Right atrium auricular region (tissue), 2 donors: ENCODE data around the gene SMIM38. TPM values are rescaled to one million over a fixed set of nuclear protein-coding genes. Genes with fewer than 3 reads are reported as not detected.

Experiments used
- DNase-seq: peaks from one replicate; pipeline ENCODE4 v3.0.0-alpha.2; 2019; ENCODE audit warnings: low spot score
- H3K27ac ChIP-seq, 2 donors: fragments of 200-600 bp; sonication (generic); 1 replicate in 1 of 2; 2 replicates in 1 of 2; pipeline ENCODE4 v1.5.1; 2016 to 2019
- H3K27me3 ChIP-seq, 2 donors: fragments of 200-600 bp; sonication (generic); one replicate each; pipeline versions ENCODE4 v1.5.1 to v1.6.0; 2017 to 2019
- H3K36me3 ChIP-seq: fragments of 200-600 bp; sonication (generic); one replicate; pipeline ENCODE4 v1.5.1; 2016
- H3K4me1 ChIP-seq, 2 donors: fragments of 200-600 bp; sonication (generic); one replicate each; pipeline versions ENCODE4 v1.5.1 to v1.6.0; 2017 to 2019
- H3K4me3 ChIP-seq, 2 donors: fragments of 200-600 bp; sonication (generic); 1 replicate in 1 of 2; 2 replicates in 1 of 2; pipeline ENCODE4 v1.5.1; 2017 to 2019; ENCODE audit warnings: mild to moderate bottlenecking in 1 of 2, moderate library complexity in 1 of 2
- H3K9me3 ChIP-seq, 2 donors: fragments of 200-600 bp; sonication (generic); one replicate each; pipeline ENCODE4 v1.5.1; 2019
- CTCF ChIP-seq, 2 donors: fragments of 200-600 bp; sonication (generic); IDR thresholded peaks; one replicate each; pipeline ENCODE4 v1.5.1; 2019; ENCODE audit warnings: antibody characterized with exemption in 2 of 2
- total RNA-seq, 2 donors: library from RNA; depleted of rRNA; stranded (reverse); fragments of >200 nt; gene quantifications; one replicate each; pipeline ENCODE4 v1.1.0, GENCODE V29; 2016

Gene SMIM38
- total RNA-seq, 2 donors from 2014 or later: 0.35 TPM; not detected in 1

DNA sequence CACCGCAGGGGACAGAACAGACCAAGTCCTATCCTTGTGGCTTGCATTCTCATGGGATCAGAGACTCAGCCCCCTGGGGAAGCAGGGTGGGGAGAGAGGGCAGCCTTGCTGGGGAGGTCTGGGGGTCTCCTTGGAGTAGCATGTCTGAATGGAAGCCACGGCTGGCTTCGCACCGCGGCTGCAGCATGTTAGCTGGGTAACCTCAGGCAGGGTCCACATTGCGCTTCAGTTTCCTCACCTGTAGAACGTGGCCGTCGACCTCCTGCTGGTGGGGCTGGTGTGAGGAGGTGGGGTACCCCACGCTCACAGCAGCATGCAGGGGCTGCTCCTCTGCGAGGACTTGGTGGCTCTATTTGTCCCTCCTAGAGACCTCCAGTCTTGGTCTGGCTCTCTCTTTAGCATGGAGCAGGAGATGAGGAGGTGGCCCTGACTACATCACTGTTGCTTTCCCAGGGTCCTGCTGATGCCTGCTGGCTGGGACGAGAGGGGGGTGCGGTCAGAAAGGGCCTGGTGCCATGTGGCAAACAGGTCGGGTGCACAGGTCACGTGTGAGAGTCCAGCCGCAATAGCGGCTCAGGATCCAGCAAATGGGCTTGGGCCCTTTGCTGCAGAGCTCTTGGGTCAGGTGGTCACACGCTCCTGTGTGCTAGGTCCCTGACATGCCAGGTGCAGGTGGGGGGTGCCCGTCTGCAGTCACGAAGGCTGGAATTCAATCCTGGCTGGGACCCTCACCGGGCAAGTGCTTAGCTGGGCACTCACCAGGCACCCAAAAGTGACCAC lies 35.4 kb upstream of the SMIM38 start:
- TF ChIP-seq CTCF (IDR thresholded peaks at IDR 0.05): no peak
- Histone ChIP-seq H3K9me3 (peaks cover 0 to 4% of the 10 kb centered on the region in 2 donors), H3K27me3 (no peaks in the 10 kb centered on the region), H3K4me1 (peaks cover 0 to 36% of the 10 kb centered on the region in 2 donors), H3K4me3 (no peak overlapping the region), H3K36me3 (no peaks in the 10 kb centered on the region), H3K27ac (no peak overlapping the region)
- no peak for DNase-seq

DNA sequence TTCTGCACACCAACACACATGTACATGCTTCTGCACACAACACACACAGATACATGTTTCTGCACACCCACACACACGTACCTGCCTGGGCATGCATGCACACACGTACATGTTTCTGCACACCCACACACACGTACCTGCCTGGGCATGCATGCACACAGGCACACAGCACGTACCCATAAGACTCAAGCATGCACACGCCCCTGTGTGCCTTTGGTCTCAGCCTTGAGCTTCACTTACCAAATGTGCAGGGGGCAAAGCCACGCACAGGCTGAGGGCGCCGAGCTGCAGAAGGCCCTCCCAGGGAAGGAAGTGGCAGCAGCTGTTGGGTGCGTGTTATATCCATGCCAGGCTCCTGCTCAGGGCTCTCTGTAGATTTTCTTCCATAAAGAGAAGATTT lies 34.7 kb upstream of the SMIM38 start:
- no peak for TF ChIP-seq CTCF (IDR thresholded peaks at IDR 0.05)
- DNase-seq: no peak
- no peak overlapping the region for H3K4me3 ChIP-seq
- peaks cover 0 to 29% of the 10 kb centered on the region in 2 donors for H3K4me1 ChIP-seq
- H3K36me3 ChIP-seq: no peaks in the 10 kb centered on the region
- H3K27ac ChIP-seq: no peak overlapping the region
- H3K27me3 ChIP-seq: no peaks in the 10 kb centered on the region
- H3K9me3 ChIP-seq: peaks cover 0 to 4% of the 10 kb centered on the region in 2 donors

DNA sequence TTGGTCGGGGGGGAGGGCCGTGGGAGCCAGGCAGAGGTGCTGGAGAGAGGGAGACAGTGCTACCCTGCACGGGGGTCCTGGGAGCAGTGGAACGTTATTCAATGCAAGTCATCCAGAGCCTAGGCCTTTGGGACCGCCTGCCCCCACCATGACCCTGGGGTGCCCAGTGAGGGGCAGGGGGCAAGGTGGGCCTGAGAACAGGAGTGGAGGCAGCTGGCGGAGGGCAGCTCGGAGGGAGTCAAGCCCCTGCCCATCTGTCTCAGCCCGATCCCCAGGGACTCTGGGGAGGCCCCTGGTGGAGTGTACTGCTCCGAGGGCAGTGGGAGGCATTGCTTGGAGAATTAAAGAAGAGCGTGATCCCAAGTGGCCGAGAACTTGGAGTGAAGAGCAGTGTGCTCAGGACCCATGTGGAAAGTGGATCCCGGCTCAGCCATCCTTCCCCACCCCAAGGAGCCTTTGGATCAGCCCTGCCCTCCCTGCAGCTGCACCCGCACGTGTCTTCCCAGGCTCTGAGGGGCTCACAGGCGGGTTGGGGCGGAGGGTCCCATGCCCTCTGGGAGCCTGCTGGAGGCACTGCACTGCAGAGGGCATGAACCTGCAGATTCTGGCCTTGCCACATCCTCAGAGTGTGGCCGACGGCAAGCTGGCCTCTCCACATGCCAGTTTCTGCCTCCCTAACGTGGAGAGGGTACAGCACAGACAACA lies 34.0 kb upstream of the SMIM38 start:
- H3K27me3 ChIP-seq: no peaks in the 10 kb centered on the region
- no peaks in the 10 kb centered on the region for H3K36me3 ChIP-seq
- no peak for TF ChIP-seq CTCF (IDR thresholded peaks at IDR 0.05)
- peaks cover 0 to 4% of the 10 kb centered on the region in 2 donors for H3K9me3 ChIP-seq
- peaks cover 0 to 32% of the 10 kb centered on the region in 2 donors for H3K4me1 ChIP-seq
- peak overlapping the region in 1 of 2 donors; percentile 29 for H3K27ac ChIP-seq
- DNase-seq: no peak
- no peak overlapping the region for H3K4me3 ChIP-seq

DNA sequence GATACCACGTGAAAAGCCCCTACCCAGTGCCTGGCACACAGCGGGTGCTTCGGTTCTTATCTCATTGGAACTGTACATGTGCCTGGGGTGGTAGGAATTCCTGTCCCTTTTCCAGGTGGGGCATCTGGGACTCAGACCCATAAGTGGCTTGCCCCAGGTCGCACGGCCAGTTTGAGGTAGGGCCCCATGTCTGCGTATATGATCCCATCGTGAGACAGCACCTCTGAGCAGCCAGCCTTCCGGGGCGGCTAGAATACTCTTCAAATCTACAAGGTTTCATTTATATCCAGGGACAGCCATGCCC lies 33.5 kb upstream of the SMIM38 start:
- Histone ChIP-seq H3K27ac (peak overlapping the region; percentile 29 to 50), H3K4me1 (peaks cover 0 to 37% of the 10 kb centered on the region in 2 donors), H3K36me3 (no peaks in the 10 kb centered on the region), H3K9me3 (peaks cover 0 to 4% of the 10 kb centered on the region in 2 donors), H3K4me3 (no peak overlapping the region), H3K27me3 (no peaks in the 10 kb centered on the region)
- TF ChIP-seq CTCF (IDR thresholded peaks at IDR 0.05): no peak
- DNase-seq: no peak

GRCh38 chr11:69122630-69123431 lies 32.9 kb upstream of the SMIM38 start:
- H3K4me3 ChIP-seq: no peak overlapping the region
- H3K27me3 ChIP-seq: no peaks in the 10 kb centered on the region
- peaks cover 0 to 40% of the 10 kb centered on the region in 2 donors for H3K4me1 ChIP-seq
- DNase-seq: peak; percentile 74
- peak overlapping the region; percentile 29 to 50 for H3K27ac ChIP-seq
- H3K36me3 ChIP-seq: no peaks in the 10 kb centered on the region
- TF ChIP-seq CTCF (IDR thresholded peaks at IDR 0.05): no peak
- peaks cover 0 to 8% of the 10 kb centered on the region in 2 donors for H3K9me3 ChIP-seq
